Gastroesophageal sphincter (tissue), 4 donors: ENCODE data around the gene GPR17. TPM values are rescaled to one million over a fixed set of nuclear protein-coding genes. Genes with fewer than 3 reads are reported as not detected.
A peak's percentile ranks its signal among the peaks of the same experiment; 100 is the strongest.

ENCODE experiments used
- ATAC-seq: fragments of 150-250 bp; one replicate; pipeline ENCODE4 v1.9.1; 2016; ENCODE audit warnings: mild to moderate bottlenecking, moderate library complexity
- H3K27ac ChIP-seq, 4 donors: fragments of 200-600 bp; sonication (generic) in 3 of 4; 1 replicate in 3 of 4; 2 replicates in 1 of 4; pipeline ENCODE4 v1.5.1; 2016 to 2019
- H3K27me3 ChIP-seq: fragments of 200-600 bp; sonication (generic); one replicate; pipeline ENCODE4 v1.5.1; 2019
- H3K36me3 ChIP-seq, 2 donors: fragments of 200-600 bp; sonication (generic); one replicate each; pipeline ENCODE4 v1.5.1; 2019; ENCODE audit warnings: control low read depth in 1 of 2
- H3K4me1 ChIP-seq, 3 donors: fragments of 200-600 bp; sonication (generic); 1 replicate in 2 of 3; 2 replicates in 1 of 3; pipeline ENCODE4 v1.5.1; 2016 to 2019; ENCODE audit warnings: control low read depth in 2 of 3
- H3K4me3 ChIP-seq, 2 donors: fragments of 200-600 bp; sonication (generic); one replicate each; pipeline ENCODE4 v1.5.1; 2019; ENCODE audit warnings: mild to moderate bottlenecking in 1 of 2, moderate library complexity in 1 of 2
- H3K9me3 ChIP-seq, 3 donors: fragments of 200-600 bp; sonication (generic); one replicate each; pipeline ENCODE4 v1.5.1; 2017 to 2019; ENCODE audit warnings: control low read depth in 2 of 3
- EP300 ChIP-seq: sonication (generic); formaldehyde crosslinking; IDR thresholded peaks from one replicate; pipeline ENCODE4 v1.6.1; 2017; ENCODE audit warnings: antibody characterized with exemption, mild to moderate bottlenecking
- POLR2A ChIP-seq, 2 donors: fragments of 450-650 bp; IDR thresholded peaks; one replicate each; pipeline ENCODE4 v1.6.1; 2017; ENCODE audit warnings: antibody characterized with exemption in 2 of 2, mild to moderate bottlenecking in 2 of 2, moderate library complexity in 1 of 2
- POLR2AphosphoS5 ChIP-seq: sonication (generic); formaldehyde crosslinking; IDR thresholded peaks from one replicate; pipeline ENCODE4 v1.6.1; 2017; ENCODE audit warnings: antibody characterized with exemption
- WGBS, 2 donors: methylation state at CpG; one replicate each; pipeline ENCODE4 v1.1.5; 2018; ENCODE audit warnings: low coverage in 1 of 2; 5-methylcytosine and 5-hydroxymethylcytosine counted together
- total RNA-seq, 4 donors: library from RNA; depleted of rRNA; stranded (reverse); fragments of >200 nt; gene quantifications; one replicate each; pipeline ENCODE4 v1.1.0, GENCODE V29; 2016
- TF ChIP-seq, protein P1 (sequence below), 4 experiments: fragments of 200-600 bp in 2 of 4; fragments of 450-650 bp in 2 of 4; sonication (generic) in 1 of 4; IDR thresholded peaks; one replicate each; pipeline ENCODE4 v1.5.1; 2017 to 2019; ENCODE audit warnings: antibody characterized with exemption in 4 of 4, mild to moderate bottlenecking in 2 of 4, moderate library complexity in 2 of 4

Gene GPR17
- total RNA-seq, 4 donors from 2014 or later = 0.35 TPM; not detected in 3

DNA sequence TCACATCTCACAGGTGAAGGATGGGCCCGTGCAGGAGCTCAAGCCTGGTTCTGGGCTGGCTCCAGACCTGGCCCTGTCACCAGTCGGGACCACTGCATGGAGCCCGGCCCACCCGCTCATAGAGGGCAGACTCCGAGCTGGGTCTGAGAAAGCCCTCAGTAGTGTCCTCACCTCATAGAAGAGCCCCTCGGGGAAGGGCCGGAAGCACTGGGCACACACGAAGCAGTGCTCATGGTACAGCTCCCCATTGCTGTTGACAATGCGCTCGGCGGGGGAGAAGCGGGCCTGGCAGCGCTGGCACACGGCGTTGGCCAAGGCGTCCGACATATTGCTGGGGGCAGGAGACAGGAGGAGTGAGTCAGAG, 11.3 kb downstream of the GPR17 start:
- Histone ChIP-seq H3K27ac (peak overlapping the region; percentile 35 to 98 (median 88)), H3K4me1 (peaks cover 16 to 100% (median 77%) of the 10 kb centered on the region in 3 donors), H3K27me3 (no peaks in the 10 kb centered on the region), H3K36me3 (peaks cover 0 to 51% of the 10 kb centered on the region in 2 donors), H3K4me3 (no peak overlapping the region), H3K9me3 (no peaks in the 10 kb centered on the region)
- ATAC-seq = no peak
- TF ChIP-seq EP300 (no peak), POLR2A (IDR thresholded peaks at IDR 0.05) (no peak), POLR2AphosphoS5 (no peak)
- TF ChIP-seq, protein P1, sequence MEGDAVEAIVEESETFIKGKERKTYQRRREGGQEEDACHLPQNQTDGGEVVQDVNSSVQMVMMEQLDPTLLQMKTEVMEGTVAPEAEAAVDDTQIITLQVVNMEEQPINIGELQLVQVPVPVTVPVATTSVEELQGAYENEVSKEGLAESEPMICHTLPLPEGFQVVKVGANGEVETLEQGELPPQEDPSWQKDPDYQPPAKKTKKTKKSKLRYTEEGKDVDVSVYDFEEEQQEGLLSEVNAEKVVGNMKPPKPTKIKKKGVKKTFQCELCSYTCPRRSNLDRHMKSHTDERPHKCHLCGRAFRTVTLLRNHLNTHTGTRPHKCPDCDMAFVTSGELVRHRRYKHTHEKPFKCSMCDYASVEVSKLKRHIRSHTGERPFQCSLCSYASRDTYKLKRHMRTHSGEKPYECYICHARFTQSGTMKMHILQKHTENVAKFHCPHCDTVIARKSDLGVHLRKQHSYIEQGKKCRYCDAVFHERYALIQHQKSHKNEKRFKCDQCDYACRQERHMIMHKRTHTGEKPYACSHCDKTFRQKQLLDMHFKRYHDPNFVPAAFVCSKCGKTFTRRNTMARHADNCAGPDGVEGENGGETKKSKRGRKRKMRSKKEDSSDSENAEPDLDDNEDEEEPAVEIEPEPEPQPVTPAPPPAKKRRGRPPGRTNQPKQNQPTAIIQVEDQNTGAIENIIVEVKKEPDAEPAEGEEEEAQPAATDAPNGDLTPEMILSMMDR (IDR thresholded peaks at IDR 0.05) = no peak
- 69% methylated on average over 5 of the region's 17 CpGs; no CpG with 5 or more reads in 1 of the 2 donors for WGBS, 2 donors

DNA sequence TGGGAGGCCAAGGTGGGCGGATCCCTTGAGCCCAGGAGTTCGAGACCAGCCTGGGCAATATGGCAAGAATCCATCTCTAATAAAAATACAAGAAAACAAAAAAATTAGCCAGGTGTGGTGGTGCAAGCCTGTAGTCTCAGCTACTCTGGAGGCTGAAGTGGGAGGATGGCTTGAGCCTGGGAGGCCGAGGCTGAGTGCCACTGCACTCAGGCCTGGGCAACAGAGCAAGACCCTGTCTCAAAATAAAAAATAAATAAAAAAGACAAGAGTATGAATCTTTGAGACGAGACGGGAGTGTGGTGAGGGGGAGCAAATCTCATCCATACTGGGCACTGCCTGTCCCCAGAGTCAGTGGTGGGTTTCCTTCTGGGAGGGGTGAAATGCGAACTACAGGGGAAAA, 12.2 kb downstream of the GPR17 start:
- no peaks in the 10 kb centered on the region for H3K9me3 ChIP-seq
- peak overlapping the region; percentile 35 to 98 (median 88) for H3K27ac ChIP-seq
- ATAC-seq = no peak
- H3K4me3 ChIP-seq = peak overlapping the region in 1 of 2 donors; percentile 18
- 34 to 63% methylated on average over 3 to 4 of the region's 6 CpGs for WGBS, 2 donors
- H3K36me3 ChIP-seq = peaks cover 0 to 44% of the 10 kb centered on the region in 2 donors
- H3K4me1 ChIP-seq = peaks cover 11 to 100% (median 74%) of the 10 kb centered on the region in 3 donors
- H3K27me3 ChIP-seq = no peaks in the 10 kb centered on the region
- TF ChIP-seq POLR2A (IDR thresholded peaks at IDR 0.05) = no peak
- TF ChIP-seq EP300 = no peak
- TF ChIP-seq POLR2AphosphoS5 = no peak
- TF ChIP-seq, protein P1 (IDR thresholded peaks at IDR 0.05) = no peak

DNA sequence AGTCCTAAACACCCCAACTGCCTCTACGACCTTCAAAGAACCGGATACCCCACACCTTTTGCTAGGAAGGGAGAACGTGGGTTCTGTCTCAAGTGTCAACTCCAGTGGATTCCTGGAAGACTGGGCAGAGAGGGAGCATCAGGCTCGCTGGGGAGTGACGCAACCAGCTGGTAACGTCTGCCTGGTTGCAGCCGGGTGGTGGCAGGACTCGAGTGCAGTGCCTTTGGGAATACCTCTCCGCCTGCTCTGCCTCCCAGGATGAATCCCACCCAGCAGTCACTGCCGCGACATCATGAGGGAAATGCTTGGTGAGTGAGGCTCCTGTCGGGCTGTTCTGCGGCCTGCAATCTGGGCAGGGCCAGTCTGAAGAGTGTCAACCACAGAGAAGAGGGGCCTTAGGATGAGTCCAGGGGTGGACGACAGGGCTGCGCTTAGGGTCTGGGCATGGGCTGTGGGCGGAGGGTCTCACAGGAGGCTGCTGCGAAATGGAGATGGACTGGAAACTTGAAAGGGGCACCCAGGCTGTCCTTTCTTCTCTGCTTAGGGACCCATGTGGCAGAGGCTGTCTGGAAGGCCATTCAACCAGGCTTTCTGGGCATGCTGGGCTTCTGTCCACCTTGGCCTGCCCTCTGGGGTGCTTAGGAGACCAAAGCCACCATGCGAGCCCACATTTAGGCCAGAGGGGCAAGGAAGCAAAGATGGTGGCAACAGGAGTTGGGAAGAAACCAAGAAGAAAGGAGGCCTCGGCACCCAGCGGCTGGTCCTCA, 12.9 kb downstream of the GPR17 start:
- TF ChIP-seq EP300 (no peak), POLR2AphosphoS5 (peak; percentile 81), POLR2A (IDR thresholded peaks at IDR 0.05) (peak in 1 of 2 donors; percentile 23)
- TF ChIP-seq, protein P1 (IDR thresholded peaks at IDR 0.05) = no peak
- ATAC-seq = peak; percentile 40
- peaks cover 7 to 100% (median 74%) of the 10 kb centered on the region in 3 donors for H3K4me1 ChIP-seq

DNA sequence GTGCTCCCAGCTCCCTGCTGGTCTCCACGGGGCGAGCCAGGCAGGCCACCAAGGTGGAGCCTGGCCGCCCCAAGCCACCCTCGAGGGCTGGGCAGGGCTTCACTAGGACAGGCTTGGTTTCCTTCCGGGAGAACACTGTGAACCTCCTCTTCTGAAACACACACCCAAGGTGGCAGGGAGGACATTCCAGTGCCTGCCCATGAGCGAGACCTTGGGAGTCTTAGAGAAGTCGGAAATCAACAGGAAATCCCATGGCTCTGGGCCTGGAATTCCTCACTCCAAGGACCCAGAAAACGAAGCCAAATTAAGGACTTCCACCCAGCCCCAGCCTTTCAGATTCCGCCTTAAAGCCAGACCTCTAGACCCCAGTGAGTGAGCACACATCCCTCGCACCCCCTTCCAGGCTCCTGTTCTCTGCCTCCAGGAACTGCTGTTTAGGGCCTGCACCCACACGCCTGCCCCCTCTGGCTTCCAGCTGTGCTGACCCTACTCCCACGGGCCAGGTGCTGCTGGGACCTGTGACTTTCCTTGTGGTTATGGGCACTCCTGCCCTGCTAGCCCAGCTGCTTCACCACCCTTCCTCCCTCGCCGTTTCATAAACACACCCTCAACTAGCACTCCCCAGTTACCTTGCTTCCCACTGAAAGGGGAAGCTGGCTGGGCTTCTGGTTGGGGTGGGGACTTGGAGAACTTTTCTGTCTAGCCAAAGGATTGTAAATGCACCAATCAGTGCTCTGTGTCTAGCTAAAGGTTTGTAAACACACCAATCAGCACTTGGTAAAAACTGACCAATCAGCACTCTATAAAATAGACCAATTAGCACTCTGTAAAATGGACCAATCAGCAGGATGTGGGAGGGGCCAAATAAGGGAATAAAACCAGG, 13.7 kb downstream of the GPR17 start:
- ATAC-seq = peak; percentile 71

More for the DNA sequence above, 12.9 kb downstream of the GPR17 start:
- Histone ChIP-seq H3K4me3 (peak overlapping the region in 1 of 2 donors; percentile 18), H3K27ac (peak overlapping the region; percentile 73 to 98 (median 88)), H3K27me3 (no peaks in the 10 kb centered on the region), H3K9me3 (no peaks in the 10 kb centered on the region), H3K36me3 (peaks cover 0 to 38% of the 10 kb centered on the region in 2 donors)
- 42 to 60% methylated on average over 1 to 2 of the region's 20 CpGs for WGBS, 2 donors

DNA sequence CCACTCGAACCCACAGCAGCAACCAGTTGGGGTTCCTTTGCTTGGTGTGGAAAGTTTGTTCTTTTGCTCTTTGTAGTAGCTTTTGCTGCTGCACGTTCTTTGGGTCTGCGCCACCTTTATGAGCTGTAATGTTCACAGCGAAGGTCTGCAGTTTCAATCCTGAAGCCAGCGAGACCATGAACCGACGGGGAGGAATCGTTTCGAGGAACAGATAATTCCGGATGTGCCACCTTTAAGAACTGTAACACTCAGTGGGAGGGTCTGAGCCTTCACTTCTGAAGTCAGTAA, 14.3 kb downstream of the GPR17 start:
- ATAC-seq = no peak
- Histone ChIP-seq H3K36me3 (peaks cover 0 to 24% of the 10 kb centered on the region in 2 donors), H3K4me3 (no peak overlapping the region), H3K4me1 (peaks cover 7 to 100% (median 77%) of the 10 kb centered on the region in 3 donors), H3K27me3 (no peaks in the 10 kb centered on the region), H3K9me3 (no peaks in the 10 kb centered on the region), H3K27ac (peak overlapping the region; percentile 73 to 98 (median 88))
- whole genome bisulfite sequencing, 2 donors = 30 to 79% methylated on average over 2 to 10 of the region's 10 CpGs
- TF ChIP-seq EP300 = no peak
- TF ChIP-seq POLR2AphosphoS5 = no peak
- TF ChIP-seq, protein P1 (IDR thresholded peaks at IDR 0.05) = no peak
- no peak for TF ChIP-seq POLR2A (IDR thresholded peaks at IDR 0.05)

More for the DNA sequence above, 13.7 kb downstream of the GPR17 start:
- H3K36me3 ChIP-seq = peaks cover 0 to 30% of the 10 kb centered on the region in 2 donors
- TF ChIP-seq POLR2AphosphoS5 (peak; percentile 85), EP300 (no peak)
- 38 to 53% methylated on average over 4 to 7 of the region's 14 CpGs for WGBS, 2 donors
- H3K4me3 ChIP-seq = peak overlapping the region in 1 of 2 donors; percentile 18
- peaks cover 7 to 100% (median 71%) of the 10 kb centered on the region in 3 donors for H3K4me1 ChIP-seq
- no peaks in the 10 kb centered on the region for H3K9me3 ChIP-seq
- H3K27ac ChIP-seq = peak overlapping the region; percentile 73 to 98 (median 88)
- H3K27me3 ChIP-seq = no peaks in the 10 kb centered on the region
